Tongue (tissue), 2 donors: ENCODE data around the gene NOTCH4. TPM values are rescaled to one million over a fixed set of nuclear protein-coding genes. Genes with fewer than 3 reads are reported as not detected.

Experiments
- DNase-seq: peaks from one replicate; pipeline ENCODE4 v3.0.0-alpha.2; 2015
- total RNA-seq: library from RNA; depleted of rRNA; stranded (reverse); fragments of >200 nt; gene quantifications from one replicate; pipeline ENCODE4 v1.2.3, GENCODE V29; 2014

The NOTCH4 gene
- total RNA-seq, 1 donor from 2014 or later, result 10.6 TPM

GRCh38 chr6:32163559-32164258 is 60.2 kb downstream of the NOTCH4 start:
- DNase-seq, result peak; percentile 28

GRCh38 chr6:32158052-32158451 is 65.8 kb downstream of the NOTCH4 start:
- no peak for DNase-seq

DNA sequence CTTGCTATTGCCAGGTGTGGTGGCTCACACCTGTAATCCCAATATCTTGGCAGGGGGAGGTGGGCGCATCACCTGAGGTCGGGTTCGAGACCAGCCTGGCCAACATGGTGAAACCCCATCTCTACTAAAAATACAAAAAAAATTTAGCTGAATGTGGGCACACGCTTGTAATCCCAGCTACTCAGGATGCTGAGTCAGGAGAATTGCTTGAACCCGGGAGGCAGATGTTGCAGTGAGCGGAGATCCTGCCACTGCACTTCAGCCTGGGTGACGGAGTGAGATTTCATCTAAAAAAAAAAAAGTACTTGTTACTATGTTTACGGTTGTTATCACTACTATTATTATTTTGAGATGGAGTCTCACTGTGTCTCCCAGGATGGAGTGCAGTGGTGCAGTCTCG is 67.0 kb downstream of the NOTCH4 start:
- DNase-seq, result no peak

DNA sequence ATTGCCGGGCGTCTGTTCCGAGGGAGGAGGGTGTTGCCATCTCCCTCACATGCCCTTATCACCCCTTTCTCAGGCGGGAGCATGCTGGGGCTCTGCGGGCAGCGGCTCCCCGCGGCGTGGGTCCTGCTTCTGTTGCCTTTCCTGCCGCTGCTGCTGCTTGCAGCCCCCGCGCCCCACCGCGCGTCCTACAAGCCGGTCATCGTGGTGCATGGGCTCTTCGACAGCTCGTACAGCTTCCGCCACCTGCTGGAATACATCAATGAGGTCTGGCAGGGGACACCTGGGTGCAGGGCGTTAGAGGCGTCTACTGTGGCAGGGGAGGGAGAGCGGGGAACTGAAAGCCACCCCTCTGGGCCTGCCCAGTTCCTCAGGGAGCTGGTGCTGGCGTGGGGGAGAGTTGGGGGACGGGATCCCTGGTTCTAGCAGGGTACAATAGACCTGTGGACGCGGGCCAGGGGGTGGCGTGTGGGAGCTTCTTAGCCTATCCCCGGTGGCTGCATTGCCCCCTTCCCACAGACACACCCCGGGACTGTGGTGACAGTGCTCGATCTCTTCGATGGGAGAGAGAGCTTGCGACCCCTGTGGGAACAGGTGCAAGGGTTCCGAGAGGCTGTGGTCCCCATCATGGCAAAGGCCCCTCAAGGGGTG is 69.2 kb downstream of the NOTCH4 start:
- DNase-seq, result peak; percentile 90

GRCh38 chr6:32153564-32154513 is 70.0 kb downstream of the NOTCH4 start, which contains the start of gene PPT2:
TSS of gene PPT2 (plus strand) at chr6:32154141. CDS start at chr6:32154595, 454 bp downstream.
- DNase-seq, result peak; percentile 98

DNA sequence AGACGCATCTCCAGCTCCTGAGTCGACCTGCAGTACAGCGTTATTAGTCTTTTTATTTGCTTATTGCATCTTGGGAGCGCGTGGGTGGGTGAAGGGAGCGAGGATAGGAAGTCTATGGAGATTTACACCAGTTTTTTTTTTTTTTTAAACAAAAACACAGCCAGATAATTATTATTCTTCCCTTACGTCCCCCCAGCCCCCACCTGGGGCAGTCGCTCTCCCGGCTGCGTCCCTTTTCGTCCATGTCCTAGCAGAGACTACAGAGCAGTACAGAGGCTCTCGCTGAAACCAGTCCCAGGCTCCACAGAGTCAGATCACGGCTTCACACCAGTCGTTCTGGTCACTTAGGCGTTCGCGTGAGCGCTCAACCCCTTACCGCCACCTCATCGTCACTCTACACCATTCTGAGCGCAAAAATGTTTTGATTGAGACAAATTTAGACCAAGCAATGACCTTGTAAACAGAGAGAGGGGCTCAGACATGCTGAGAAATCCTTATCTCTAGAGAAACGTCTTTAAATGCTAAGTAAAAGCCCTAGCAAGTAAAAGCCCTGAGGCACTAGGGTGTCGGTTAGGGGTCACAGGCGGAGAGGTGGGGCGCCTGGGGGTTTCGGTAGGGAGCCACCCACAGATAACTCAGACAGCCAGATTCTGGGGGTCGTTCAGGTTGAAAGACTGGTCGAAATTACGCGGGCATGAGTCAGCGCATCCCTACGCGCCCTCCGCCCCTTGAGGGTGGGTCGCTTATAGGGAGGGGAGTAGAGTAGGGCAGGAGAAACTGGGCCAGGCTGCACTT is 70.9 kb downstream of the NOTCH4 start:
- DNase-seq, result peak; percentile 52

DNA sequence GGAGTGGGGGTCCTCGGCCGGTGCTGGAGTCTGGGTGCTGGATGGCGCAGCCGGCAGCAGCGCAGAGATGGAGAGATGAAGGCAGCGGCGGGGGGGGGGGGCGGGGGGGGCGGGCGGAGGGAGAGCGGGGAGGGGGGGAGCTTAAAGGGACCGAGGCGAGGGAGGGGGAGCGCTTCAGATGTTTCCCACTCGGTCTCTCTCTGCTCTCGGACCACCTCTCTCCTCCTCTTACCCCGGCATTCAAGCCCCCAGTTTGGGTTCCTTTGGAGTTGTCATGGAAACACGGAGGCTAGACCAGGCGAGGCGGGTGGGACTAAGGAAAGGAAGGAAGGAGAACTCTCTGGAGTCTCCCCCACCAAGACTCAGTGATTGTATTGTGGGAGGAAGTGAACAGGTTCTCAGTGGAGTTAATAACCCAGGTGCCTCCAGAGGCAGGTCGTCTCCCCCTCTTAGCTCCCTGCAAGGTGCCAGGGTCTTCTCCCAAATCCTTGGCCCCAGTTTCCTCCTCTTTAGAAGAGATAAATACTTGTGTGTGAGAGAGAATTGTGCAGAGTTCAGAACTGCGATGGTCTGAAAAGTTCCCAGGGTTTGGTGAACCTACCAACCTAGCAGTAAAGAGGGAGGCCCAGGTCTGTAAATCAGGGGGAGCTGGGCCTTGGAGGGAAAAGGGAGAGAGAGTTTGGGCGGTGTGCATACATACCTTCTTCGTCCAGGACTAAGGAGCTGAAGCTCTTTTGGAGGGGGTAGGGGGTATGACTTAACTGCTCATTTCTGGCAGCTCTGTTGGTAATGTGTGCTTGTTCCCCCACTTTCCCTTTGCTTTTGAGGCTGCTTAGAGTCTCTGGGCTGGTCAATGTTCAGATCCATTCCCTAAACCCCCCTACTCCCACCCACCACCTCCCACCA is 71.8 kb downstream of the NOTCH4 start, which contains the start of gene PRRT1:
Gene PRRT1, minus strand, starts transcription at position 77 of the 906 bp plus-strand sequence. CDS start 112 bp downstream, outside the sequence.
- peak; percentile 41 for DNase-seq

- no peak for DNase-seq
Measured at GRCh38 chr6:32151181-32151862, 72.5 kb downstream of the NOTCH4 start.

DNA sequence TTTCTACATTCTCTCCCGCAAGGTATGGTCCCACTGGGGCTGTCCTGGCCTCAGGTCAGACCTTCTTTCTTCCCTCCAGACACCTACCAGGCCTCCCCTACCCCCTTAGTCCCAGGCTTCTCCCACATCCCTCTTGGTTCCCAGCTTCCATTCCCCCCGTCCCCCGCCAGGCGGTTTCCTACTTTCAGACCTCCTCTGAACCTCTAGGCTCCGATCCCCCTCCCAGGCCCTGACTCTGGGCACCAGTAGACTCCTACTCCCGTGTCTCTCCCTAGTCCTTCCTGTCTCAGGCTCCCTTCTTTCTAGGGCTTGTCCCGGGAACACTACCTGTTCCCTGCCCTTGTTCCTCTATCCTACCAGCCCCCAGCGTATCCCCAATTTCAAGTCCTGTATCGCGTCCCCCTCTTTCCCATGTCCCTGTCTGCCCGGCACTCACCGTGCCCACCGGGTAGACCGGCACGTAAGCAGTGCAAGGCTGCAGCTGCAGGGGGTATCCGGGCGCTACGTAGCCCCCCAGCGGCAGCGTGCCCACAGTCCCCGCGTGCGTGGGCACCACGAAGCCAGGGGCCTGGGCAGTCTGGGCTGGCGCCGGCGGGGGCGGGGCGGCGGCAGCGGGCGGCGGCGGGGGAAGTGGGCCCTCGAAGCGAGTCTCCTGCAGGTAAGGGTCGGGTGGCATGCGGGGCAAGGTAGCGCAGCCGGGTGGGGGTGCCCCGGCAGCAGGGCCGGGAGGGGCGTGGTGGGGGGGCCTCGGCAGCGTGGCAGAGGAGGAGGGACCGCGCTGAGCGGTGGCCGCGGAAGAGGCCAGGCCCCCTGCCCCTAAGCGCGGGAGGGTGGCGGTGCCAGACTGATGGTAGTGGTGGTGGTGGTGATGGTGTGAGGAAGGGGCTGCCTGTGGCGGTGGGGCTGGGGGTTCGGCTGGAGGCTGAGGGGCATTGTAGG is 73.7 kb downstream of the NOTCH4 start:
- no peak for DNase-seq

DNA sequence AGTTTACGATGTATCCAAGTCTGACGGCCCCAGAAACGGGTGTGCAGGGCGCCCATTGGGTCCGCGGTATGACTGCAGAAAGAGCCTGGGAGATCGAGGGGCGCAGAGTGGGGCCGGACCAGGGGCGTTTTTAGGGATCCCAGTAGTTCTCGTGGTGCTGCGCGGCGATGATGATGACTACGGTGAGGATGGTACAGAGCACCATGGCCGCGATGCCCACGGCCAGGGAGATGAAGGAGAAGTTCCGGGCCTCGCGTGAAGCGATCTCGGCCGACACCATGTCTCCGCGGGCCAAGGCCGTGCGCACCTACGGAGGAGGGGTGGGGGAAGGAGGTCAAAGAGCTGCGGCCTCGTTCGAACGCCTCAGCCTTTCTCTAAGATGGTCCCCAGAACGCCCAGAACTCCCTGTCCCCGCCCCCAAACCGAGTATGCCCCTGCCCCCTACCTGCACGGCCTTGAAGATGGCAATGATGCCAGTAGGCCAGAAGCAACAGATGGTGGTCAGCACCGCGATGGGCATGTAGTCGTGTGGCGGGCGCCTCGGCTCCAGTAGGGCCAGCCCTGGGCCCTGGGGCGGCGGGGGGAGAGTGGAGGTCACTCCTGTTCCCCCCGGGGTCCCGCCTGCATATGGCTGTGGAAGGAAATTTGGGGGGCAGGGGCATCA is 74.6 kb downstream of the NOTCH4 start:
- no peak for DNase-seq

DNA sequence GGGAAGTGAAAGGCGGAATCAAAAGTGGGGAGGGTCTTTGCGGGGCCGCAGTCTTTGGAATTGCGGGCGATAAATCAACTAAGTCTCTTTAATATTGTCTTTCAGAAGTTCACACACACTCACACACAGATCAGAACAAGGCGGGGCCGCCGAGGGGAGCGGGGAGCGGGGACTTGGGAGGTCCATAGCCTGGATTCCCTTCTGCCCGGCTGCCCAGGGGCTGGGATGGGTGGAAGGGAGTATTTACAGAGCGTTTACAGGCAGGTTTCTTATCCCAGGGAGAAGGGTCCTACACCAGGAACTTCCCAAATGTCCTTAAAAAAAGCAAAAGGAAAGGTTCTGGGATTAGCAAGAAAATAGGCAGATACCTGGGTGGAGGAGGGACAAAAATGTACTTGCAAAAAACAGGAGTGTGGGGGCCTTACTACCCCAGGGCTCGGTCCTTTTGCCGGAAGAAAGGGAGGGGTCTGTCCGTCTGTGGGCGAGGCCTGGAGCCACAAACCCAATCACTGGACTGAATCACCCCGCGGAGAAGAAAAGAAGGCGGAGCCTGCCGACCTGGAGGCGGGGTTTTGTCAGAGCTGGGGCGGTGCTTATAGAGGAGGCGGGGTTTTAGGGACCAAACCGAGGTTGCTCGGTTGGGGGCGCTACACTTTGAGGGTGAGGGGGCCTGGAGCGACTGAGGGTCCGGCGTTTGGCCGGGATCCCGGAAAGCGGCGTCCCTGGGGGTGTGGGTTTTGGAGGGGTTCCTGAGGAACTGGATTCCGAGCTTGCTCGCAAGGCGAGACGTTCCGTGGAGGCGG is 75.4 kb downstream of the NOTCH4 start:
- peak; percentile 79 for DNase-seq

DNA sequence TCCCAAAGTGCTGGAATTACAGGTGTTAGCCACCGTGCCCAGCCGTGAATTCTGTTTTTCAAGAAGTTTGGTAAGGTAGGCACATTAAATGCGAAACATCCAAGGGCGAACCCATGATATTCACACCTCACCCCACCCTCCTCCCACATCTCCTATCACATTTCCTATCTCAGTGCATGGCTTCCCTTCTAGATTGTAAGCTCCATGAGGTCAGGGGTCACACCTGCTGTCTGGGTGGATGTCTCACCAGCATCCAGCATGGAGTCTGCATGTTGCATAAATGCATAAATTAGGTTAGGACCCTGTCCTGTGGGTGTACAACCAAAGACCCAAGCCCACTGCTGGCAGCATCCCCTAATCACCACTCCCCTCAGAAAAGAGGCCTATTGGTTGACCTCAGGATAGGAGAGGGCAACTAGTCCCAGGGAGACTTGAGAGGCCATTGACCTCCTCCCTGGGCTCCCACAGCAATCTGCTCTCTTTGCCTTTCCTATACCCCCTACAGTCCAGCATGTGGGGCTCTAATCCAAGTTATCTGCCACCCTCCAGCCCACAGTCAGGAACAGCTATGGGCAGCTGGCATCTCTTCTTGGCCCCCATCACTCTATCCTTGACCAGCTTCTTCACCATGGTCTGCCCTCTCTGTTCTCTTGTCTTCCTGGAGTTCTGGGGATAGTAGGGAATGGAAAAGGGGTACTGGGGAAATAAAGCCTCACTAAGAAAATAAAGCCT is 76.3 kb downstream of the NOTCH4 start:
- DNase-seq, result no peak

- DNase-seq, result no peak
Measured at GRCh38 chr6:32146687-32147086, 77.2 kb downstream of the NOTCH4 start.

- no peak for DNase-seq
Measured at GRCh38 chr6:32146287-32146686, 77.6 kb downstream of the NOTCH4 start.
